IMR-90 (cell line): Measurements from ENCODE around the gene NRARP. TPM values are rescaled to one million over a fixed set of nuclear protein-coding genes. Genes with fewer than 3 reads are reported as not detected.

Source experiments
- ATAC-seq: fragments of 200-7000 bp; cut with Tn5 transposase; 2 replicates; pipeline ENCODE4 v1.9.1; 2020; ENCODE audit warnings: low read depth, mild to moderate bottlenecking, moderate library complexity
- BruUV-seq: library from RNA; stranded (reverse); fragments of 400-500 nt; replicated peaks from 2 replicates; lab custom pipeline; 2021; lab: Mats Ljungman, UMichigan
- CTCF ChIA-PET: fragments of 300-600 bp; formaldehyde crosslinking; extraction: SDS; loops from one replicate; lab custom pipeline; 2021; ENCODE audit warnings: antibody characterized with exemption; lab: Yijun Ruan, JAX
- POLR2A ChIA-PET: fragments of 300-600 bp; sonication (Branson Sonifier 250); formaldehyde crosslinking; loops from one replicate; lab custom pipeline; 2022; ENCODE audit warnings: antibody characterized with exemption; ENCODE audit not compliant: unreplicated experiment; lab: Charles Lee
- DNase-seq: peaks from one replicate; pipeline ENCODE4 v3.0.0; 2013
- H2AFZ ChIP-seq: replicated peaks from 2 replicates; pipeline ENCODE3; 2013; ENCODE audit warnings: low read length, mild to moderate bottlenecking; ENCODE audit not compliant: poor library complexity
- H2AK5ac ChIP-seq: 2 replicates; pipeline ENCODE4 v1.6.1; 2013; ENCODE audit warnings: low read depth, low read length, inconsistent platforms
- H2AK9ac ChIP-seq: replicated peaks from 2 replicates; pipeline ENCODE3; 2013; ENCODE audit warnings: mild to moderate bottlenecking, low read depth, low read length, moderate library complexity; ENCODE audit not compliant: poor library complexity
- H2BK120ac ChIP-seq: 2 replicates; pipeline ENCODE4 v1.6.1; 2013; ENCODE audit warnings: low read depth, low read length, inconsistent platforms
- H2BK15ac ChIP-seq: 3 replicates; pipeline ENCODE4 v1.6.1; 2013; ENCODE audit warnings: low read depth, low read length, inconsistent platforms
- H2BK20ac ChIP-seq: 2 replicates; pipeline ENCODE4 v1.6.1; 2013; ENCODE audit warnings: low read depth, mild to moderate bottlenecking, inconsistent platforms, low read length, moderate library complexity
- H2BK5ac ChIP-seq: 2 replicates; pipeline ENCODE4 v1.6.1; 2013; ENCODE audit warnings: mild to moderate bottlenecking, low read depth, low read length, inconsistent platforms; ENCODE audit not compliant: poor library complexity, severe bottlenecking
- H3K14ac ChIP-seq: replicated peaks from 2 replicates; pipeline ENCODE4 v1.6.1; 2013; ENCODE audit warnings: low read depth, low read length, inconsistent platforms
- H3K18ac ChIP-seq: 2 replicates; pipeline ENCODE4 v1.6.1; 2013; ENCODE audit warnings: low read depth, low read length, control low read depth
- H3K23ac ChIP-seq: 2 replicates; pipeline ENCODE4 v1.6.1; 2013; ENCODE audit warnings: low read depth, low read length, inconsistent platforms
- H3K27ac ChIP-seq: 2 replicates; pipeline ENCODE4 v1.5.1; 2013; ENCODE audit warnings: mild to moderate bottlenecking, control low read depth, low read length; ENCODE audit not compliant: insufficient read depth
- H3K27me3 ChIP-seq: 2 replicates; pipeline ENCODE4 v1.6.1; 2013; ENCODE audit warnings: low read length; ENCODE audit not compliant: control insufficient read depth, insufficient read depth
- H3K36me3 ChIP-seq: 2 replicates; pipeline ENCODE4 v1.6.1; 2013; ENCODE audit warnings: low read length, mixed read lengths; ENCODE audit not compliant: control insufficient read depth, insufficient read depth
- H3K4ac ChIP-seq: 2 replicates; pipeline ENCODE4 v1.6.1; 2013; ENCODE audit warnings: low read depth, low read length, inconsistent platforms
- H3K4me1 ChIP-seq: 2 replicates; pipeline ENCODE4 v1.6.1; 2013; ENCODE audit warnings: low read length, mixed read lengths; ENCODE audit not compliant: control insufficient read depth, insufficient read depth
- H3K4me2 ChIP-seq: 2 replicates; pipeline ENCODE4 v1.6.1; 2013; ENCODE audit warnings: low read depth, mild to moderate bottlenecking, control low read depth, low read length, moderate library complexity
- H3K4me3 ChIP-seq: 2 replicates; pipeline ENCODE4 v1.5.1; 2013; ENCODE audit warnings: low read depth, mild to moderate bottlenecking, control low read depth, low read length, moderate library complexity; ENCODE audit not compliant: insufficient read depth
- H3K56ac ChIP-seq: 2 replicates; pipeline ENCODE4 v1.6.1; 2013; ENCODE audit warnings: low read length, inconsistent platforms; ENCODE audit not compliant: insufficient read depth; ENCODE audit errors: extremely low read depth
- H3K79me1 ChIP-seq, 2 experiments: 2 replicates each; pipeline ENCODE4 v1.6.1; 2013; ENCODE audit warnings: low read length in 2 of 2, inconsistent platforms in 1 of 2, low read depth in 1 of 2
- H3K9ac ChIP-seq: 2 replicates; pipeline ENCODE4 v1.6.1; 2013; ENCODE audit warnings: low read depth, low read length, control low read depth
- H3K9me1 ChIP-seq: 2 replicates; pipeline ENCODE4 v1.6.1; 2013; ENCODE audit warnings: low read length, inconsistent platforms; ENCODE audit not compliant: insufficient read depth
- H3K9me3 ChIP-seq: 2 replicates; pipeline ENCODE4 v1.6.1; 2013; ENCODE audit warnings: low read length; ENCODE audit not compliant: control insufficient read depth, insufficient read depth
- H4K20me1 ChIP-seq: 2 replicates; pipeline ENCODE4 v1.6.1; 2013; ENCODE audit warnings: low read length, inconsistent platforms; ENCODE audit not compliant: insufficient read depth
- H4K5ac ChIP-seq: 2 replicates; pipeline ENCODE4 v1.6.1; 2013; ENCODE audit warnings: mild to moderate bottlenecking, low read depth, low read length, control low read depth
- H4K8ac ChIP-seq, 2 experiments: 2 replicates each; pipeline ENCODE4 v1.6.1; 2013; ENCODE audit warnings: low read depth in 2 of 2, low read length in 2 of 2, control low read depth in 1 of 2, inconsistent platforms in 1 of 2
- H4K91ac ChIP-seq: 2 replicates; pipeline ENCODE4 v1.6.1; 2013; ENCODE audit warnings: low read depth, low read length, inconsistent platforms; ENCODE audit not compliant: insufficient read depth
- CHD1 ChIP-seq: IDR thresholded peaks from 2 replicates; pipeline ENCODE4 v1.6.1; 2012; ENCODE audit warnings: low read depth, low read length, improper control_type of control experiment
- FOS ChIP-seq: fragments of 150-350 bp; IDR thresholded peaks from 2 replicates; pipeline ENCODE4 v1.6.1; 2016; ENCODE audit warnings: low read depth, low read length
- RAD21 ChIP-seq: IDR thresholded peaks from 2 replicates; pipeline ENCODE4 v1.6.1; 2012; ENCODE audit warnings: low read length, improper control_type of control experiment
- WGBS, 2 experiments: methylation state at CpG; one replicate each; pipeline versions ENCODE4 v1.1.5 to v1.1.7; 2013; ENCODE audit warnings: missing lambda C conversion rate in 2 of 2; ENCODE audit not compliant: insufficient read length in 1 of 2; ENCODE audit errors: extremely low coverage in 2 of 2; 5-methylcytosine and 5-hydroxymethylcytosine counted together
- dilution Hi-C: fragments of 300-500 bp; cut with HindIII; formaldehyde crosslinking; loops from one replicate; pipeline ENCODE4 v1.14.3; 2018; ENCODE audit warnings: low sequenced_read_pairs; ENCODE audit not compliant: unreplicated experiment
- in situ Hi-C: fragments of 300-500 bp; cut with MboI; formaldehyde crosslinking; loops from 3 replicates; pipeline ENCODE4 v1.14.3; 2019; ENCODE audit warnings: low sequenced_read_pairs, inconsistent platforms, mixed read lengths
- intact Hi-C: fragments of 100-400 bp; cut with micrococcal nuclease; formaldehyde crosslinking; loops from 2 replicates; pipeline ENCODE4 v1.10.0; 2022
- polyA plus RNA-seq, 3 experiments: library from polyadenylated mRNA; depleted of rRNA; stranded (reverse); fragments of >200 nt; gene quantifications; 2 replicates each; pipeline ENCODE4 v1.2.3, GENCODE V29; 2012; ENCODE audit warnings: low replicate concordance in 1 of 3
- total RNA-seq: library from RNA; depleted of rRNA; stranded (reverse); fragments of >200 nt; gene quantifications from 2 replicates; pipeline ENCODE4 v1.2.3, GENCODE V29; 2012

The NRARP gene
- total and polyA plus RNA-seq, 2 of the 4 experiments (the other 2 are of a cell fraction): 0.15 TPM; not detected in 1

GRCh38 chr9:137313956-137314560 lies 12.0 kb upstream of the NRARP start:
- dilution Hi-C loops: no loop called here
- TF ChIP-seq CHD1: no peak
- TF ChIP-seq RAD21: no peak
- no peak for TF ChIP-seq FOS
- H4K20me1 ChIP-seq: no peaks in the 10 kb centered on the region
- H3K79me1 ChIP-seq: no peaks in the 10 kb centered on the region
- H2AK5ac ChIP-seq: no peak overlapping the region
- H4K5ac ChIP-seq: no peak overlapping the region
- POLR2A ChIA-PET: no interaction called here
- no peak for DNase-seq
- H3K56ac ChIP-seq: no peak overlapping the region
- no peak overlapping the region for H3K4me3 ChIP-seq
- no peak overlapping the region for H3K9ac ChIP-seq
- H2AK9ac ChIP-seq: no peak overlapping the region
- H2BK15ac ChIP-seq: no peak overlapping the region
- H3K36me3 ChIP-seq: no peaks in the 10 kb centered on the region
- no peak overlapping the region for H3K14ac ChIP-seq
- no peak overlapping the region for H3K27ac ChIP-seq
- ATAC-seq: no peak
- H2BK120ac ChIP-seq: no peak overlapping the region
- H2BK5ac ChIP-seq: no peak overlapping the region
- no peak overlapping the region for H4K8ac ChIP-seq
- 0 out of 2 replicates have a peak, but pooled peaks cover 2% of the 10 kb centered on the region for H3K4me1 ChIP-seq
- CTCF ChIA-PET: no interaction called here
- in situ Hi-C loops: no loop called here
- H3K23ac ChIP-seq: no peak overlapping the region
- H2AFZ ChIP-seq: no peak overlapping the region
- H3K4ac ChIP-seq: no peak overlapping the region
- no peaks in the 10 kb centered on the region; the same call in 1 of the 2 replicates for H3K27me3 ChIP-seq
- intact Hi-C loops: no loop called here
- no peak overlapping the region for H2BK20ac ChIP-seq
- H4K91ac ChIP-seq: no peak overlapping the region
- no peak overlapping the region for H3K4me2 ChIP-seq
- 85% methylated on average over 9 of the region's 24 CpGs; no CpG with 5 or more reads in 1 of the 2 experiments for WGBS, 2 experiments
- no peaks in the 10 kb centered on the region for H3K9me3 ChIP-seq
- BruUV-seq: no TSS peak
- H3K9me1 ChIP-seq: no peaks in the 10 kb centered on the region
- H3K18ac ChIP-seq: no peak overlapping the region
